GM19240 (cell line): Measurements from ENCODE around the gene CAPRIN1.
A peak's percentile ranks its signal among the peaks of the same experiment; 100 is the strongest.

Experiments used
- DNase-seq: peaks from one replicate; pipeline ENCODE4 v3.0.0; 2011; ENCODE audit warnings: low spot score; ENCODE audit not compliant: insufficient read length

CAPRIN1 gene, protein sequence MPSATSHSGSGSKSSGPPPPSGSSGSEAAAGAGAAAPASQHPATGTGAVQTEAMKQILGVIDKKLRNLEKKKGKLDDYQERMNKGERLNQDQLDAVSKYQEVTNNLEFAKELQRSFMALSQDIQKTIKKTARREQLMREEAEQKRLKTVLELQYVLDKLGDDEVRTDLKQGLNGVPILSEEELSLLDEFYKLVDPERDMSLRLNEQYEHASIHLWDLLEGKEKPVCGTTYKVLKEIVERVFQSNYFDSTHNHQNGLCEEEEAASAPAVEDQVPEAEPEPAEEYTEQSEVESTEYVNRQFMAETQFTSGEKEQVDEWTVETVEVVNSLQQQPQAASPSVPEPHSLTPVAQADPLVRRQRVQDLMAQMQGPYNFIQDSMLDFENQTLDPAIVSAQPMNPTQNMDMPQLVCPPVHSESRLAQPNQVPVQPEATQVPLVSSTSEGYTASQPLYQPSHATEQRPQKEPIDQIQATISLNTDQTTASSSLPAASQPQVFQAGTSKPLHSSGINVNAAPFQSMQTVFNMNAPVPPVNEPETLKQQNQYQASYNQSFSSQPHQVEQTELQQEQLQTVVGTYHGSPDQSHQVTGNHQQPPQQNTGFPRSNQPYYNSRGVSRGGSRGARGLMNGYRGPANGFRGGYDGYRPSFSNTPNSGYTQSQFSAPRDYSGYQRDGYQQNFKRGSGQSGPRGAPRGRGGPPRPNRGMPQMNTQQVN

DNA sequence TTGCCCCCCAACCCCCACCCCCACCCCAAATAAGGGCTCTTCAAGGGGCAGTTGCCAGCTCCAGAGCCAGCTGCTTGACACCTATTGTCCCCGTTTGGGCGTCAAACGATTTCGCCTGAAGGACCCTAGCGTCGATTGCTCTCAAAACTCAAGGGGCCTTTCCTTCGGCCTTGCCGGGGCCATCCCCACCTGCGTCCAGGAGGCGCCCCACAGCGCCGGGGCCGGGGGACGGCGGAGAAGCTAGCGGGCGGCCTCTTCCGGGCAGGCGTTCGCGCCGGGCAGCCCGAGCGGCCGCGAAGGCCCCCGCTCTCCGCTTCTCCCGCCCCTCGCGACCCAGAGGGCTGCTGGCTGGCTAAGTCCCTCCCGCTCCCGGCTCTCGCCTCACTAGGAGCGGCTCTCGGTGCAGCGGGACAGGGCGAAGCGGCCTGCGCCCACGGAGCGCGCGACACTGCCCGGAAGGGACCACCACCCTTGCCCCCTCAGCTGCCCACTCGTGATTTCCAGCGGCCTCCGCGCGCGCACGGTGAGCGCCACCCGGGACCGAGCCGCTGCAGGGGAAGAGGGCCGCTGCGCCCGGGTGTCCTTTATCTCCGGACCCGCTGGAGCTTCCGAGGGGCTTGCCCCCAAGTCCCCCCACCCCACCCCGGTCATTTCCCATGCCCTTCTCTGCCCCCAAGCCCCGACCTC is at the start of gene CAPRIN1:
TSS of gene CAPRIN1 (plus strand) at position 383 of the 687 bp plus-strand sequence. CDS start 690 bp downstream, outside the sequence.
- DNase-seq = peak; percentile 85

- no peak for DNase-seq
Observed at GRCh38 chr11:34002420-34002819, 49.1 kb upstream of the CAPRIN1 start.

GRCh38 chr11:34004236-34004635 is 47.3 kb upstream of the CAPRIN1 start:
- DNase-seq = no peak

GRCh38 chr11:34006876-34007275 is 44.7 kb upstream of the CAPRIN1 start:
- no peak for DNase-seq

- no peak for DNase-seq
Observed at GRCh38 chr11:34012734-34013133, 38.8 kb upstream of the CAPRIN1 start.

DNA sequence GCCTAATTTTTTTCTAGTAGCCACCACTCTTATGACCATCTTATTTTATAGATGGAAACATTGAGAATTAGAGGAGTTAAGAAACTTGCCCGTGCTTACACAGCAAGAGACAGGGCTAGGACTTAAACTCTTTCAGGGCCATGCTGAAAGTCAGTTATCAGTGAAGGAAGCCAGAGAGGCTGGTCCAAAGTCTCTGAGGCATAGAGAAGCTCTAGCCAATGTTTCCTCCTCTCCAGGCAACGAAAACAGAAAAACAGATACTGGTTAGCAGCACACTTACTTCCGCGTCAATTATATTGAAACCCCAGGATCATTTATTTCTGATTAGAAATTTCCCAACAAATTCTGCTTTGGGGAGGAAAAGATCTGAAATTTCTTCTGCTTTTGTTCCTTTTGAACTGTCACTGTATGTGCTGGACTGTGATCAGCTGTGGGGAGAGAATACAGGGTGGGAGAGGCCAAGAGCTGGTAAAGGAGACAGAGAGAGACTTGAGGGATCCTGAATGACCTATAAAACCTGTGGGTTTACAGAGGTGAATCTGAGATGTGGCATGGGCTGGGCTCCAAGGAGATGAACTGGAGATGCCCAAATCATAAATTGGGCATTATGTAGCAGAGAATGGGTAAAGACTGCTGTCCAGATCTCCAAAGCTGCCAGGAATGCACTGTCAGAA is 37.5 kb upstream of the CAPRIN1 start:
- no peak for DNase-seq

DNA sequence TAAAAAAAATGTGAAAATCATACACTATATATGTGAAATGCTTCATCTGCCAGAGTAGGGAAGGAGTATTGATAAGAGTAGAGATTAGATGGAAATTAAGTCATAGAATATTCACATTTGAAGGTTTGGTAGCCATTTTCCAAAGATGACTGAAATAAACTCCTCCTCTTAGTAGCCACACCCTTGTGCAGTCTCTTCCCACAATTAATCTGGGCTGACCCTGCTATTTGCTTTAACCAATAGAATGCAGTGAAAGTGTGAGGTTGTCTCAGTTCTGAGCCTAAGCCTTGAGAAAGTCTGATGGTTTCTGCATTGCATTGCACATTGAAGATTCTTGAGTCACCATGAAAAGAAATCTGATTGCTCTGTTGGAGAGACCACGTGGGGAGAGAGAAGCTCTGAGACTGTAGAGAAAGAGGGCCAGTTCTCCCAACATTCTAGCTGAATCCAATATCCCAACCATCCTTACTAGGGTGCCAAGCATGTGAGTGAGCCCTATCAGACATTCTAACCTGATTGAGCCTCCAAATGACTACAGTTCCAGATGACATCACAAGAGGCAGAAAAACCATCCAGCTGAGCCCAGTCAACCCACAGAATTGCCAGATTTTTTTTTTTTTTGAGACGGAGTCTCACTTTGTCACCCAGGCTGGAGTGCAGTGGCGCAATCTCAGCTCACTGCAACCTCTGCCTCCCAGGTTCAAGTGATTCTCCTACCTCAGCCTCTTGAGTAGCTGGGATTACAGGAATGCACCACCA is 29.4 kb upstream of the CAPRIN1 start:
- no peak for DNase-seq

GRCh38 chr11:34026432-34026831 is 25.1 kb upstream of the CAPRIN1 start:
- no peak for DNase-seq

GRCh38 chr11:34027516-34028408 is 23.8 kb upstream of the CAPRIN1 start:
- no peak for DNase-seq

- no peak for DNase-seq
Observed at GRCh38 chr11:34028425-34028824, 23.1 kb upstream of the CAPRIN1 start.

- no peak for DNase-seq
Observed at GRCh38 chr11:34029176-34029575, 22.4 kb upstream of the CAPRIN1 start.

GRCh38 chr11:34030382-34030781 is 21.1 kb upstream of the CAPRIN1 start:
- DNase-seq = no peak

DNA sequence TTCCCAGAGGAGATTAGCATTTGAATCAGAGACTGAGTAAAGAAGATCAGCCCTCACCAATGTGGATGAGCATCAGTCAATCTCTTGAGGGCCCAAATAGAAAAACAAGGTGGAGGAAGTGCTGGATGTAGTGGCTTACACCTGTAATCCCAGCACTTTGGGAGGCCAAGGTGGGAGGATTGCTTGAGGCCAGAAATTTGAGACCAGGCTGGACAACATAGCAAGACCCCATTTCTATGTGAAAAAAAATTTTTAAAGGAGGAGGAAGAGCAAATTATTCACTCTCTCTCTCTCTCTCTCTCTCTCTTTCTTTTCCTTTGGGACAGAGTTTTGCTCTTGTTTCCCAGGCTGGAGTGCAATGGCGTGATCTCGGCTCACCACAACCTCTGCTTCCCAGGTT is 18.1 kb upstream of the CAPRIN1 start:
- DNase-seq = no peak

- DNase-seq = no peak
Observed at GRCh38 chr11:34034053-34034452, 17.5 kb upstream of the CAPRIN1 start.

- DNase-seq = no peak
Observed at GRCh38 chr11:34036456-34036855, 15.1 kb upstream of the CAPRIN1 start.

DNA sequence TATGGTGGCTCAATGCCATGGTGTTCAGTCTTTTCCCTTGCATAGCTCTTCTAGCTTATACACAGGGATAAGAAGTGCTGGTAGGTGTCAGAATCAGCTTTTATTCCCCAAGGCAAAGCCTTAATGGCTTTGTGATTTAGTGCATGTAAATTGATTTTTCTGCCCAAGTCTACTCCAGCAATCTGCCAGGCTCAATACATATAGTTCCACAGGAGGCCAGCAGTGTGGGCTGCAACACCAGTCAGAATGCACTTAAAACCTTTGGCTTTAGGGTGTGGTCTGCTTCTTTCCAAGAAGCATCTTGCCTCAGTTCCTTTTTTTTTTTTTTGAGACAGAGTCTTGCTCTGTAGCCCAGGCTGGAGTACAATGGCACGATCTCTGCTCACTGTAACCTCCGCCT is 14.5 kb upstream of the CAPRIN1 start:
- no peak for DNase-seq

- DNase-seq = no peak
Observed at GRCh38 chr11:34040571-34040970, 11.0 kb upstream of the CAPRIN1 start.

DNA sequence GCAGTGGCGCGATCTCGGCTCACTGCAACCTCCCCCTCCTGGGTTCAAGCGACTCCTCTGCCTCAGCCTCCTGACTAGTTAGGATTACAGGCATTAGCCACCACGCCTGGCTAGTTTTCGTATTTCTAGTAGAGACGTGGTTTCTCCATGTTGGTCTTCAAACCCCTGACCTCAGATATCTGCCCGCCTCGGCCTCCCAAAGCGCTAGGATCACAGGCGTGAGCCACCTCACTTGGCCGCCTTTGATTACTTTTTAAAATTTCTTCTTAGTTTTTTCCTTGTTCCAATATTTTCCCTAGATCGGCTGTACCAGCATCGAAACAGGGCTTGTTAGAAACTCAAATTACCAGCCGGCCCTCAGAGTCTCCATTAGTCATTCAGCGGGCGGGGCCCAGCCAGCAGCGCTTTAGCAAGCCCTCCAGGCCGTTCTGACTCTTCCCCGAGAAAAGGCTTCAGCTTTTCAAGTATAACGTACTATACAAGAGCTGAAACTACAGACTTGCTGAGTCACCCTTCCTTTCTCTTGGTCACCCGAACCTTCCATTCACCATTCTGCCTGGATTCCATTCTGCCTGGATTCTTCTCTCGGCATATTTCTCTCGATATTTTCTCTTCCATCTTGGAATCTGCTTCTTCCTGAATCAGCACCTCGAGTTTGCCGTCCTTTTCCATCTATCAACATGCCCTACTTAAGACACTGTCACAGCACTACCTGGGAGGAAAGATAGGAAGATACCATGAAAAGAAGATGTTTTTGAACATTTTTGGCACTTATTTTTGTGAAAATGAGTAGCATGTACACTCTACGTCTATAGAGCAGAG is 6.7 kb upstream of the CAPRIN1 start:
- no peak for DNase-seq

DNA sequence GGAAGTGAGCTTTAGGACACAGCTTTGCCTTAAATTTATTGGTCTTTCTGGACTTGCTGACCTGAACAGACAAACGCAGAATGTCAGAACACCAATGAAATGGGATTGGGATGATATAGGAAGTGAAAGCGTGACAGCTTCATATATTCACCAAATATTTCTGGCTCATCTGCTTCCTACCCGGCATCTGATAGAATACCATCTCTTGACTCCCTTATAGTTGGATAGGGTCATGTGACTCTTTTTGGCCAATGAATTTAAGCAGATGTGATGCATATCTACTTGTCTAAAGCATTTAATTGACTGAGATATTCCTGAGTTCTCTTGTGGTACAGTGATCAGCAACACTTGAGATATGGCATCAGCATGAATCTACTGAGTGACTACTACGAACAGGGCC is 2.5 kb upstream of the CAPRIN1 start:
- DNase-seq = no peak
